Fibroblast of pulmonary artery (primary cell): ENCODE data around the gene RGS9.

Source experiments
- DNase-seq: peaks from one replicate; pipeline ENCODE4 v3.0.0-alpha.2; 2010; ENCODE audit warnings: low read depth
- H3K4me3 ChIP-seq: replicated peaks from 2 replicates; pipeline ENCODE4 v1.5.1; 2011; ENCODE audit warnings: low read depth, mild to moderate bottlenecking, control low read depth, low read length, moderate library complexity
- TF ChIP-seq, protein P1 (sequence below): IDR thresholded peaks from 2 replicates; pipeline ENCODE4 v1.5.1; 2011; ENCODE audit warnings: mild to moderate bottlenecking, control low read depth, low read length, inconsistent platforms; ENCODE audit errors: missing control alignments

RGS9 gene

DNA sequence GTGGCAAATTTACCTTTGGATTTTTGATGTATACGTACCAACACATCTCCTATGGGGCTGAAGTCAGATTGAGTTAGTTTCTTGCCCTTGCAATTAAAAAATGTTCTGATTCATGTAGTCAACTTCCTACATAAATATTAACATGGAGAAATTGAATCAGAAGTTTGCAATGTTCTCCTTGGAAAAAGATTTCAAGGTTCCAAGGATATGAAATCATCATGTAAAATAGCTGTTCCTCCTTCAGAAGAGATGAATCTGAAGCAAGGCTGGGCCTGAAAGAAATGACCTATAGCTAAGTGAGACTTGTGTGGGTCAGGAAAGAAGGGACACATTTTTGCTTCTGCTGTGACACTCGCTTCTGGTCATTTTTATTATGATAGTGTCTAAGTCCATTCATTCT, 131.7 kb downstream of the RGS9 start:
- TF ChIP-seq, protein P1, sequence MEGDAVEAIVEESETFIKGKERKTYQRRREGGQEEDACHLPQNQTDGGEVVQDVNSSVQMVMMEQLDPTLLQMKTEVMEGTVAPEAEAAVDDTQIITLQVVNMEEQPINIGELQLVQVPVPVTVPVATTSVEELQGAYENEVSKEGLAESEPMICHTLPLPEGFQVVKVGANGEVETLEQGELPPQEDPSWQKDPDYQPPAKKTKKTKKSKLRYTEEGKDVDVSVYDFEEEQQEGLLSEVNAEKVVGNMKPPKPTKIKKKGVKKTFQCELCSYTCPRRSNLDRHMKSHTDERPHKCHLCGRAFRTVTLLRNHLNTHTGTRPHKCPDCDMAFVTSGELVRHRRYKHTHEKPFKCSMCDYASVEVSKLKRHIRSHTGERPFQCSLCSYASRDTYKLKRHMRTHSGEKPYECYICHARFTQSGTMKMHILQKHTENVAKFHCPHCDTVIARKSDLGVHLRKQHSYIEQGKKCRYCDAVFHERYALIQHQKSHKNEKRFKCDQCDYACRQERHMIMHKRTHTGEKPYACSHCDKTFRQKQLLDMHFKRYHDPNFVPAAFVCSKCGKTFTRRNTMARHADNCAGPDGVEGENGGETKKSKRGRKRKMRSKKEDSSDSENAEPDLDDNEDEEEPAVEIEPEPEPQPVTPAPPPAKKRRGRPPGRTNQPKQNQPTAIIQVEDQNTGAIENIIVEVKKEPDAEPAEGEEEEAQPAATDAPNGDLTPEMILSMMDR, result no peak
- peak; percentile 34 for DNase-seq

DNA sequence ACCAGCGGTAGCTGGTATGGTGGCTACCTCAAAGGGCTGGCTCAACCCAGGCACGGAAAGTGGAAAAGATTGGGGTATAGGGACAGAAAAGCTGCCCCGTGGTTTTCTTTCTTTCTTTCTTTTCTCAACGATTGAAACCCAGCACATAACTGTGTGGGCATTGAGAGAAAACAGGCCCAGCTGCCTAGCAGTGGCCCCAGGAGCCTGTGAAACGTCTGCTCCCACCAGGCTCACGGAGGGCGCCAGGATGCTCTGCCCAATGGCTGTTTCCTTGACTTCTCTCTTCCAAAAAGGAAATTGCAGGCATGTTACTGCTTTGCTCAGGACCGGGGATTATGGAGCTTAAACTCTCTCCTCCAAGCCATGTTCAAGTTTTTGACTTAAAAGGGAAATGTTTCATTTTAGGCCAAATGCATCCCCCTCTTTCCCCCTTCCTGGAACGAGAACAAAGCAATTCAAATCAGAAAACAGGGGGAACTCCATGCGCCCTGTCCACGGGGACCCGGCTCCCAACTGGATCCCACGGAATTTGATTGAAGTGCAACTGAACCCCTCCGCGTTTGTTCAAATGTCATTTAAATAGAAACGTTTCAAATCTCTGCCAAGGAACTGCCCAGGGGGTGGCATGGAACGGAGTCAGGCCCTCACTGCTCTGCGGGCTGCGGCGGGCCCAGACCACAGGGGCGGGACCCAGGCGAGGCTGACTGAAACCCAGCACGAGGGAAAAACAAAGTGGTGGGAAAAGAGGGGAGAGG, 133.5 kb downstream of the RGS9 start:
- H3K4me3 ChIP-seq, result no peak overlapping the region
- no peak for DNase-seq
- TF ChIP-seq, protein P1, result no peak

More for the DNA sequence above, 131.7 kb downstream of the RGS9 start:
- no peak overlapping the region for H3K4me3 ChIP-seq

DNA sequence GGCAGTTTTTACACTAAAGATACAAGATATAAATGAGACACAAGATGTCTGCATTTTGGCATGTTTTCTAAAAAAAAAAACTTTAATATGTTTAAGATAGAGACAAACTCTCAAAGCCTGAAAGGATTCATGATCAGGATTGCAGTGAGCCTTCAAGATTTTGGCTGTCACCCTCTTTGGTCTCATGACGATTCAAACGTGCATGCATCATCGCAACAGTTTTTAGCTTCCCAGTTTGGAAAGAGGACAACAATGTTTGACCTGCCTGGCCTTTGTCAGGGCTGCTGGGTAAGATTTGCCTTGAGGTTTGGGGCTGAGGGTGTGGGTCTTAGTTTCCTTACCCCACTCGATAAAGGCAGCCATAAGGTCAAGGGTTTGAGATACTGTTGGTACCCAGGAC, 134.1 kb downstream of the RGS9 start:
- TF ChIP-seq, protein P1, result no peak
- no peak overlapping the region for H3K4me3 ChIP-seq
- DNase-seq, result no peak
